Measurements from ENCODE around the gene CDKAL1.

CDKAL1 gene

GRCh38 chr6:21213492-21213891 lies 679.2 kb downstream of the CDKAL1 start:
- TF ChIP-seq CTCF (IDR thresholded peaks at IDR 0.05; ENCODE audit: insufficient read depth, low read length, missing control alignments): no peak

GRCh38 chr6:21214738-21215448 lies 680.6 kb downstream of the CDKAL1 start:
- no peak for TF ChIP-seq CTCF (IDR thresholded peaks at IDR 0.05; ENCODE audit: insufficient read depth, low read length, missing control alignments)
- CTCF ChIA-PET: no interaction called here
- no peak overlapping the region for H3K4me3 ChIP-seq (ENCODE audit: low read depth, low read length)
- DNase-seq (ENCODE audit: low read depth, low spot score): no peak
- POLR2A ChIA-PET: no interaction called here

More at GRCh38 chr6:21213492-21213891, 679.2 kb downstream of the CDKAL1 start:
- DNase-seq (ENCODE audit: low read depth, low spot score): no peak
- POLR2A ChIA-PET: no interaction called here
- CTCF ChIA-PET: no interaction called here
- H3K4me3 ChIP-seq (ENCODE audit: low read depth, low read length): no peak overlapping the region

GRCh38 chr6:21219241-21219640 lies 685.0 kb downstream of the CDKAL1 start:
- no peak for TF ChIP-seq CTCF (IDR thresholded peaks at IDR 0.05; ENCODE audit: insufficient read depth, low read length, missing control alignments)
- ChIA-PET POLR2A (interaction anchor here (1.0 kb wide), 1 partner anchor 8 kb away, joined by 4 read pairs; no protein-coding TSS in a partner anchor), CTCF (no interaction called here)
- H3K4me3 ChIP-seq (ENCODE audit: low read depth, low read length): no peak overlapping the region
- DNase-seq (ENCODE audit: low read depth, low spot score): no peak

- CTCF ChIA-PET: no interaction called here
- no peak for DNase-seq (ENCODE audit: low read depth, low spot score)
- no peak for TF ChIP-seq CTCF (IDR thresholded peaks at IDR 0.05; ENCODE audit: insufficient read depth, low read length, missing control alignments)
- POLR2A ChIA-PET: interaction anchor here (1.0 kb wide), 1 partner anchor 8 kb away, joined by 4 read pairs; no protein-coding TSS in a partner anchor
- H3K4me3 ChIP-seq (ENCODE audit: low read depth, low read length): no peak overlapping the region
These were observed 685.6 kb downstream of the CDKAL1 start for GRCh38 chr6:21219856-21220255.

GRCh38 chr6:21220271-21220987 lies 686.2 kb downstream of the CDKAL1 start:
- ChIA-PET CTCF (interaction anchor here (1.1 kb wide), 1 partner anchor 37 kb away, joined by 3 read pairs; no protein-coding TSS in a partner anchor), POLR2A (no interaction called here)
- H3K4me3 ChIP-seq (ENCODE audit: low read depth, low read length): no peak overlapping the region
- TF ChIP-seq CTCF (IDR thresholded peaks at IDR 0.05; ENCODE audit: insufficient read depth, low read length, missing control alignments): no peak
- DNase-seq (ENCODE audit: low read depth, low spot score): no peak

- no peak overlapping the region for H3K4me3 ChIP-seq (ENCODE audit: low read depth, low read length)
- no peak for TF ChIP-seq CTCF (IDR thresholded peaks at IDR 0.05; ENCODE audit: insufficient read depth, low read length, missing control alignments)
- CTCF ChIA-PET: no interaction called here
- no peak for DNase-seq (ENCODE audit: low read depth, low spot score)
- POLR2A ChIA-PET: no interaction called here
These were observed 688.4 kb downstream of the CDKAL1 start for GRCh38 chr6:21222656-21223055.
